ENCODE results near the gene VAC14. TPM values are rescaled to one million over a fixed set of nuclear protein-coding genes. Genes with fewer than 3 reads are reported as not detected.

Gene VAC14
- total and polyA plus RNA-seq, 4 donors, result 19.8 to 25.0 (median 24.7) TPM

GRCh38 chr16:70661534-70661917 lies 139.4 kb downstream of the VAC14 start:
- H3K36me3 ChIP-seq (ENCODE audit: control insufficient read depth in 1 of 2, insufficient read depth in 2 of 2, low read length in 1 of 2), result peaks cover 0 to 11% of the 10 kb centered on the region in 2 donors
- 51 to 67% methylated on average over 10 to 17 of the region's 17 CpGs for WGBS, 2 donors
- H3K4me3 ChIP-seq (ENCODE audit: low read length in 2 of 2), result no peak overlapping the region
- intact Hi-C loops (cut with DNase I), result no loop called here
- H3K9me3 ChIP-seq (ENCODE audit: control insufficient read depth, low read length), result no peaks in the 10 kb centered on the region
- no peaks in the 10 kb centered on the region for H3K4me1 ChIP-seq (ENCODE audit: control insufficient read depth in 1 of 2, insufficient read depth in 2 of 2, low read length in 2 of 2)
- ATAC-seq (ENCODE audit: low FRiP score), result no peak
- no peaks in the 10 kb centered on the region for H3K27me3 ChIP-seq (ENCODE audit: control insufficient read depth in 1 of 2, insufficient read depth in 2 of 2, low read length in 1 of 2)
- peak in 1 of 2 donors; percentile 72 for DNase-seq
- H3K27ac ChIP-seq (ENCODE audit: low read depth in 1 of 2, low read length in 2 of 2), result no peak overlapping the region

- peaks cover 0 to 11% of the 10 kb centered on the region in 2 donors for H3K36me3 ChIP-seq (ENCODE audit: control insufficient read depth in 1 of 2, insufficient read depth in 2 of 2, low read length in 1 of 2)
- intact Hi-C loops (cut with DNase I), result no loop called here
- WGBS, 2 donors, result 20 to 33% methylated on average over 6 to 7 of the region's 7 CpGs
- ATAC-seq (ENCODE audit: low FRiP score), result no peak
- H3K27ac ChIP-seq (ENCODE audit: low read depth in 1 of 2, low read length in 2 of 2), result no peak overlapping the region
- no peaks in the 10 kb centered on the region for H3K27me3 ChIP-seq (ENCODE audit: control insufficient read depth in 1 of 2, insufficient read depth in 2 of 2, low read length in 1 of 2)
- H3K9me3 ChIP-seq (ENCODE audit: control insufficient read depth, low read length), result no peaks in the 10 kb centered on the region
- peak in 1 of 2 donors; percentile 59 for DNase-seq
- no peaks in the 10 kb centered on the region for H3K4me1 ChIP-seq (ENCODE audit: control insufficient read depth in 1 of 2, insufficient read depth in 2 of 2, low read length in 2 of 2)
- H3K4me3 ChIP-seq (ENCODE audit: low read length in 2 of 2), result no peak overlapping the region
Observed at GRCh38 chr16:70660672-70661350, 140.1 kb downstream of the VAC14 start.

GRCh38 chr16:70659953-70660671 lies 140.8 kb downstream of the VAC14 start:
- Histone ChIP-seq H3K36me3 (ENCODE audit: control insufficient read depth in 1 of 2, insufficient read depth in 2 of 2, low read length in 1 of 2) (peaks cover 0 to 11% of the 10 kb centered on the region in 2 donors), H3K27ac (ENCODE audit: low read depth in 1 of 2, low read length in 2 of 2) (no peak overlapping the region), H3K9me3 (ENCODE audit: control insufficient read depth, low read length) (no peaks in the 10 kb centered on the region), H3K27me3 (ENCODE audit: control insufficient read depth in 1 of 2, insufficient read depth in 2 of 2, low read length in 1 of 2) (no peaks in the 10 kb centered on the region), H3K4me1 (ENCODE audit: control insufficient read depth in 1 of 2, insufficient read depth in 2 of 2, low read length in 2 of 2) (no peaks in the 10 kb centered on the region), H3K4me3 (ENCODE audit: low read length in 2 of 2) (no peak overlapping the region)
- WGBS, 2 donors, result 69 to 75% methylated on average over 15 to 16 of the region's 16 CpGs
- ATAC-seq (ENCODE audit: low FRiP score), result no peak
- DNase-seq, result peak in 1 of 2 donors; percentile 60
- intact Hi-C loops (cut with DNase I), result loop anchor here in 1 of 2 donors (10.0 kb wide), 1 partner anchor 295 kb away; no protein-coding TSS in a partner anchor

GRCh38 chr16:70659546-70659945 lies 141.4 kb downstream of the VAC14 start:
- intact Hi-C loops (cut with DNase I), result loop anchor here in 1 of 2 donors (10.0 kb wide), 1 partner anchor 295 kb away; no protein-coding TSS in a partner anchor
- Histone ChIP-seq H3K27me3 (ENCODE audit: control insufficient read depth in 1 of 2, insufficient read depth in 2 of 2, low read length in 1 of 2) (no peaks in the 10 kb centered on the region), H3K9me3 (ENCODE audit: control insufficient read depth, low read length) (no peaks in the 10 kb centered on the region), H3K4me3 (ENCODE audit: low read length in 2 of 2) (no peak overlapping the region), H3K27ac (ENCODE audit: low read depth in 1 of 2, low read length in 2 of 2) (no peak overlapping the region), H3K36me3 (ENCODE audit: control insufficient read depth in 1 of 2, insufficient read depth in 2 of 2, low read length in 1 of 2) (peaks cover 0 to 8% of the 10 kb centered on the region in 2 donors), H3K4me1 (ENCODE audit: control insufficient read depth in 1 of 2, insufficient read depth in 2 of 2, low read length in 2 of 2) (no peaks in the 10 kb centered on the region)
- 80 to 81% methylated on average over 12 of the region's 12 CpGs for WGBS, 2 donors
- DNase-seq, result peak in 1 of 2 donors; percentile 68
- peak; percentile 26 for ATAC-seq (ENCODE audit: low FRiP score)

- DNase-seq (peak in 1 of 2 donors; percentile 43), ATAC-seq (ENCODE audit: low FRiP score) (no peak)
- 69 to 73% methylated on average over 5 of the region's 5 CpGs for WGBS, 2 donors
- H3K4me3 ChIP-seq (ENCODE audit: low read length in 2 of 2), result no peak overlapping the region
- no peaks in the 10 kb centered on the region for H3K4me1 ChIP-seq (ENCODE audit: control insufficient read depth in 1 of 2, insufficient read depth in 2 of 2, low read length in 2 of 2)
- intact Hi-C loops (cut with DNase I), result loop anchor here in 1 of 2 donors (10.0 kb wide), 1 partner anchor 294 kb away; no protein-coding TSS in a partner anchor
- peaks cover 0 to 2% of the 10 kb centered on the region in 2 donors for H3K36me3 ChIP-seq (ENCODE audit: control insufficient read depth in 1 of 2, insufficient read depth in 2 of 2, low read length in 1 of 2)
- no peak overlapping the region for H3K27ac ChIP-seq (ENCODE audit: low read depth in 1 of 2, low read length in 2 of 2)
- H3K9me3 ChIP-seq (ENCODE audit: control insufficient read depth, low read length), result no peaks in the 10 kb centered on the region
- no peaks in the 10 kb centered on the region for H3K27me3 ChIP-seq (ENCODE audit: control insufficient read depth in 1 of 2, insufficient read depth in 2 of 2, low read length in 1 of 2)
Observed at GRCh38 chr16:70658921-70659320, 142.0 kb downstream of the VAC14 start.

- 84 to 86% methylated on average over 7 of the region's 7 CpGs for WGBS, 2 donors
- Histone ChIP-seq H3K4me3 (ENCODE audit: low read length in 2 of 2) (no peak overlapping the region), H3K9me3 (ENCODE audit: control insufficient read depth, low read length) (no peaks in the 10 kb centered on the region), H3K27me3 (ENCODE audit: control insufficient read depth in 1 of 2, insufficient read depth in 2 of 2, low read length in 1 of 2) (no peaks in the 10 kb centered on the region), H3K27ac (ENCODE audit: low read depth in 1 of 2, low read length in 2 of 2) (no peak overlapping the region), H3K4me1 (ENCODE audit: control insufficient read depth in 1 of 2, insufficient read depth in 2 of 2, low read length in 2 of 2) (no peaks in the 10 kb centered on the region), H3K36me3 (ENCODE audit: control insufficient read depth in 1 of 2, insufficient read depth in 2 of 2, low read length in 1 of 2) (no peaks in the 10 kb centered on the region)
- peak in 1 of 2 donors; percentile 38 for DNase-seq
- ATAC-seq (ENCODE audit: low FRiP score), result no peak
- intact Hi-C loops (cut with DNase I), result loop anchor here in 1 of 2 donors (10.0 kb wide), 1 partner anchor 293 kb away; no protein-coding TSS in a partner anchor
Observed at GRCh38 chr16:70657956-70658355, 143.0 kb downstream of the VAC14 start.

GRCh38 chr16:70656712-70657263 lies 144.2 kb downstream of the VAC14 start:
- 71 to 73% methylated on average over 22 of the region's 22 CpGs for WGBS, 2 donors
- ATAC-seq (ENCODE audit: low FRiP score) (no peak), DNase-seq (peak in 1 of 2 donors; percentile 75)
- intact Hi-C loops (cut with DNase I), result loop anchor here in 1 of 2 donors (10.0 kb wide), 1 partner anchor 292 kb away; no protein-coding TSS in a partner anchor
- no peaks in the 10 kb centered on the region for H3K4me1 ChIP-seq (ENCODE audit: control insufficient read depth in 1 of 2, insufficient read depth in 2 of 2, low read length in 2 of 2)
- H3K4me3 ChIP-seq (ENCODE audit: low read length in 2 of 2), result no peak overlapping the region
- H3K36me3 ChIP-seq (ENCODE audit: control insufficient read depth in 1 of 2, insufficient read depth in 2 of 2, low read length in 1 of 2), result no peaks in the 10 kb centered on the region
- no peak overlapping the region for H3K27ac ChIP-seq (ENCODE audit: low read depth in 1 of 2, low read length in 2 of 2)
- no peaks in the 10 kb centered on the region for H3K27me3 ChIP-seq (ENCODE audit: control insufficient read depth in 1 of 2, insufficient read depth in 2 of 2, low read length in 1 of 2)
- H3K9me3 ChIP-seq (ENCODE audit: control insufficient read depth, low read length), result no peaks in the 10 kb centered on the region

GRCh38 chr16:70656065-70656711 lies 144.8 kb downstream of the VAC14 start:
- ATAC-seq (ENCODE audit: low FRiP score), result no peak
- Histone ChIP-seq H3K27ac (ENCODE audit: low read depth in 1 of 2, low read length in 2 of 2) (no peak overlapping the region), H3K9me3 (ENCODE audit: control insufficient read depth, low read length) (no peaks in the 10 kb centered on the region), H3K4me1 (ENCODE audit: control insufficient read depth in 1 of 2, insufficient read depth in 2 of 2, low read length in 2 of 2) (no peaks in the 10 kb centered on the region), H3K27me3 (ENCODE audit: control insufficient read depth in 1 of 2, insufficient read depth in 2 of 2, low read length in 1 of 2) (no peaks in the 10 kb centered on the region), H3K36me3 (ENCODE audit: control insufficient read depth in 1 of 2, insufficient read depth in 2 of 2, low read length in 1 of 2) (no peaks in the 10 kb centered on the region), H3K4me3 (ENCODE audit: low read length in 2 of 2) (no peak overlapping the region)
- intact Hi-C loops (cut with DNase I), result loop anchor here in 1 of 2 donors (10.0 kb wide), 1 partner anchor 291 kb away; no protein-coding TSS in a partner anchor
- DNase-seq, result peak in 1 of 2 donors; percentile 33
- 85 to 86% methylated on average over 8 of the region's 8 CpGs for WGBS, 2 donors

All from aorta (tissue), 5 donors.